ENCODE measurements around the gene SLC35F3. TPM values are rescaled to one million over a fixed set of nuclear protein-coding genes. Genes with fewer than 3 reads are reported as not detected.

Gene SLC35F3
- total and polyA plus RNA-seq, 2 experiments from 2014 or later = 0.80 to 1.3 TPM

DNA sequence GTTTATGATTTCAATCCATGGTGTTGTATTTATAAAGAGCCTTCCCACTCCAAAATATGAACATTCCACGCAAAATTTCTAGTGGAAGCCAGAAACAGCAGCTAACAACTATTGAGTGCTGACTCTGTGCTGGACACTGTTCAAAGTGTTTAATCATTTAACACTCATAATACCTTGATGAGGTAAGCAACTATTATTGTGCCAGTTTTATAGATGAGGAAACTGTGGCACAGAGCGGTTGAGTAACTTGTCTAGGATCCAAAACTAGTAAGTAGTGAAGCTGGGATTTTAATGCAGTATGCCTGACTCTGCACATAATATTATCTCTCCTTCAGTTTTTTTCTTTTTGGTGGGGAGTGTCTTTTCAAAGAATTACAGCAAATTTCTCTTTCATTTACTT, 228.3 kb downstream of the SLC35F3 start:
- Histone ChIP-seq H3K9me2 (replicated peaks; ENCODE audit: insufficient read depth) (no peaks in the 10 kb centered on the region), H3K79me2 (no peaks in the 10 kb centered on the region), H2AFZ (no peak overlapping the region), H3K27me3 (peaks cover 9% of the 10 kb centered on the region), H3K4me3 (no peak overlapping the region), H4K20me1 (ENCODE audit: insufficient read depth, poor library complexity, severe bottlenecking) (no peaks in the 10 kb centered on the region), H3K4me1 (ENCODE audit: insufficient read depth) (no peaks in the 10 kb centered on the region), H3K9me3 (ENCODE audit: low read depth) (no peaks in the 10 kb centered on the region), H3K36me3 (replicated peaks; ENCODE audit: insufficient read depth, low read depth) (no peaks in the 10 kb centered on the region), H3K27ac (no peak overlapping the region), H3K4me2 (no peak overlapping the region)
- DNase-seq (ENCODE audit: low spot score) = no peak
- 97% methylated on average over 2 of the region's 2 CpGs for WGBS (ENCODE audit: low lambda C conversion rate, missing lambda C conversion rate)
- no peak for TF ChIP-seq EZH2 (IDR thresholded peaks at IDR 0.05; ENCODE audit: borderline replicate concordance)
- TF ChIP-seq EZH2phosphoT487 (IDR thresholded peaks at IDR 0.05; ENCODE audit: low read depth, severe bottlenecking, unreplicated experiment) = no peak
- no peak for TF ChIP-seq CTCF (IDR thresholded peaks at IDR 0.05; ENCODE audit: poor library complexity)

- Histone ChIP-seq H3K27ac (no peak overlapping the region), H3K4me1 (ENCODE audit: insufficient read depth) (no peaks in the 10 kb centered on the region), H3K79me2 (no peaks in the 10 kb centered on the region), H3K36me3 (replicated peaks; ENCODE audit: insufficient read depth, low read depth) (no peaks in the 10 kb centered on the region), H3K4me3 (no peak overlapping the region), H3K9me3 (ENCODE audit: low read depth) (no peaks in the 10 kb centered on the region), H3K4me2 (no peak overlapping the region), H3K9me2 (replicated peaks; ENCODE audit: insufficient read depth) (no peaks in the 10 kb centered on the region), H4K20me1 (ENCODE audit: insufficient read depth, poor library complexity, severe bottlenecking) (no peaks in the 10 kb centered on the region), H2AFZ (no peak overlapping the region), H3K27me3 (peaks cover 8% of the 10 kb centered on the region)
- no peak for TF ChIP-seq CTCF (IDR thresholded peaks at IDR 0.05; ENCODE audit: poor library complexity)
- no peak for TF ChIP-seq EZH2phosphoT487 (IDR thresholded peaks at IDR 0.05; ENCODE audit: low read depth, severe bottlenecking, unreplicated experiment)
- TF ChIP-seq EZH2 (IDR thresholded peaks at IDR 0.05; ENCODE audit: borderline replicate concordance) = no peak
- 96% methylated on average over 5 of the region's 5 CpGs for WGBS (ENCODE audit: low lambda C conversion rate, missing lambda C conversion rate)
- DNase-seq (ENCODE audit: low spot score) = no peak
Observed at GRCh38 chr1:234134878-234135277, 230.4 kb downstream of the SLC35F3 start.

DNA sequence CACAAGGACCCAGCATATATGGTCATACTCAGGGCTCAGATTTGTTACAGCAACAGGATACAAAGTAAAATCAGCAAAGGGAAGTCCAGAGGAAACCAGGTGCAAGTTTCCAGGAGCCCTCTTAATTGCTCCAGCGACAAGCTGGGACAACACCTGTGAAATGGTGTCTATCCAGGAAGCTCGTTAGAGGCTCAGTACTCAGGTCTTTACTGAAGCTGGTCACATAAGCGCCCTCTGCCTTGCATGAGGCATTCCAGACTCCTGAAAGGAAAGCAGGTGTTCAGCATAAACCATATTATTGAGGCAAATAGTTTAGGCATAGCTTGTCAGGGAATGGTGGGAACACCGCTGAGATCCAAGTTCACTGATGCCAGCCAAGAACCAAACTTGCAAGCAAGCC, 231.0 kb downstream of the SLC35F3 start:
- Histone ChIP-seq H3K9me3 (ENCODE audit: low read depth) (no peaks in the 10 kb centered on the region), H2AFZ (no peak overlapping the region), H3K4me2 (no peak overlapping the region), H3K9me2 (replicated peaks; ENCODE audit: insufficient read depth) (no peaks in the 10 kb centered on the region), H3K4me1 (ENCODE audit: insufficient read depth) (no peaks in the 10 kb centered on the region), H4K20me1 (ENCODE audit: insufficient read depth, poor library complexity, severe bottlenecking) (no peaks in the 10 kb centered on the region), H3K36me3 (replicated peaks; ENCODE audit: insufficient read depth, low read depth) (no peaks in the 10 kb centered on the region), H3K27ac (no peak overlapping the region), H3K4me3 (no peak overlapping the region), H3K79me2 (no peaks in the 10 kb centered on the region), H3K27me3 (peaks cover 8% of the 10 kb centered on the region)
- no peak for DNase-seq (ENCODE audit: low spot score)
- WGBS (ENCODE audit: low lambda C conversion rate, missing lambda C conversion rate) = 78% methylated on average over 4 of the region's 4 CpGs
- no peak for TF ChIP-seq EZH2 (IDR thresholded peaks at IDR 0.05; ENCODE audit: borderline replicate concordance)
- TF ChIP-seq EZH2phosphoT487 (IDR thresholded peaks at IDR 0.05; ENCODE audit: low read depth, severe bottlenecking, unreplicated experiment) = no peak
- TF ChIP-seq CTCF (IDR thresholded peaks at IDR 0.05; ENCODE audit: poor library complexity) = no peak

DNA sequence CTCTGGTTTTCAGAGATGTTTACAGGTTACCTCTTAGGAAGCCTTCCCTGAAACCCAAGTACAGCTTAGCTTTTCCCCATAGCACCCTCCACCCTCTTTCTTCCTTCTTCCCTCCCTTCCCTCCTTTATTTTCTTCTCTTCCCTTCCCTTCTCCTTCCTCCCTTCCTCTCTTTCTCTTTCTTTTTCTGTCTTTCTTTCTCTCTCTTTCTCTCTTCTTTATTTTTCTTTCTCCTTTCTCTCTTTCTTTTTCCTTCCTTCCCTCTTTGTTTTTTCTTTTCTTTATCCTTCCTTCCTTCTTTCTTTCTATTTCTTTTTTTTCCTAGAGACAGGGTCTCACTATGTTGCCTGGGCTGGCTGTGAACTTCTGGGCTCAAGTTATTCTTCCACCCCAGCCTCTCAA, 231.6 kb downstream of the SLC35F3 start:
- H3K4me1 ChIP-seq (ENCODE audit: insufficient read depth) = no peaks in the 10 kb centered on the region
- H3K27ac ChIP-seq = no peak overlapping the region
- no peaks in the 10 kb centered on the region for H3K9me3 ChIP-seq (ENCODE audit: low read depth)
- H3K4me2 ChIP-seq = no peak overlapping the region
- no peaks in the 10 kb centered on the region for H3K36me3 ChIP-seq (replicated peaks; ENCODE audit: insufficient read depth, low read depth)
- no peak overlapping the region for H2AFZ ChIP-seq
- H3K79me2 ChIP-seq = no peaks in the 10 kb centered on the region
- H3K4me3 ChIP-seq = no peak overlapping the region
- DNase-seq (ENCODE audit: low spot score) = no peak
- H3K9me2 ChIP-seq (replicated peaks; ENCODE audit: insufficient read depth) = no peaks in the 10 kb centered on the region
- TF ChIP-seq EZH2phosphoT487 (IDR thresholded peaks at IDR 0.05; ENCODE audit: low read depth, severe bottlenecking, unreplicated experiment) (no peak), EZH2 (IDR thresholded peaks at IDR 0.05; ENCODE audit: borderline replicate concordance) (no peak)
- peaks cover 8% of the 10 kb centered on the region for H3K27me3 ChIP-seq
- H4K20me1 ChIP-seq (ENCODE audit: insufficient read depth, poor library complexity, severe bottlenecking) = no peaks in the 10 kb centered on the region
